Upper lobe of left lung (tissue), 6 donors: ENCODE measurements around the gene PARVB. TPM values are rescaled to one million over a fixed set of nuclear protein-coding genes. Genes with fewer than 3 reads are reported as not detected.

Source experiments
- ATAC-seq, 2 donors: fragments of 200-7000 bp; cut with Tn5 transposase; one replicate each; pipeline ENCODE4 v1.9.1; 2022; ENCODE audit warnings: mild to moderate bottlenecking in 2 of 2, moderate library complexity in 2 of 2; ENCODE audit not compliant: low FRiP score in 2 of 2
- DNase-seq, 2 donors: peaks; one replicate each; pipeline ENCODE4 v3.0.0-alpha.2; 2019 to 2020
- H3K27ac ChIP-seq, 4 donors: fragments of 200-600 bp; sonication (generic); one replicate each; pipeline ENCODE4 v1.5.1; 2016 to 2019
- H3K27me3 ChIP-seq, 4 donors: fragments of 200-600 bp; sonication (generic); one replicate each; pipeline ENCODE4 v1.5.1; 2017 to 2019
- H3K36me3 ChIP-seq, 4 donors: fragments of 200-600 bp; sonication (generic); one replicate each; pipeline ENCODE4 v1.5.1; 2016 to 2019
- H3K4me1 ChIP-seq, 4 donors: fragments of 200-600 bp; sonication (generic); one replicate each; pipeline ENCODE4 v1.5.1; 2018 to 2019
- H3K4me3 ChIP-seq, 4 donors: fragments of 200-600 bp; sonication (generic); one replicate each; pipeline ENCODE4 v1.5.1; 2017 to 2019; ENCODE audit warnings: mild to moderate bottlenecking in 2 of 4, moderate library complexity in 1 of 4
- H3K9me3 ChIP-seq, 4 donors: fragments of 200-600 bp; sonication (generic); one replicate each; pipeline ENCODE4 v1.5.1; 2018 to 2019
- CTCF ChIP-seq, 6 experiments: fragments of 450-650 bp in 4 of 6; fragments of 200-600 bp in 2 of 6; sonication (generic) in 2 of 6; IDR thresholded peaks; one replicate each; pipeline ENCODE4 v1.5.1; 2016 to 2019; ENCODE audit warnings: antibody characterized with exemption in 6 of 6
- EP300 ChIP-seq, 4 donors: sonication (generic); formaldehyde crosslinking; IDR thresholded peaks; one replicate each; pipeline ENCODE4 v1.5.1; 2017; ENCODE audit warnings: antibody characterized with exemption in 4 of 4, control low read depth in 2 of 4
- POLR2A ChIP-seq, 4 donors: fragments of 450-650 bp; IDR thresholded peaks; one replicate each; pipeline ENCODE4 v1.5.1; 2016 to 2017; ENCODE audit warnings: antibody characterized with exemption in 4 of 4, mild to moderate bottlenecking in 2 of 4
- POLR2AphosphoS5 ChIP-seq, 2 donors: sonication (generic); formaldehyde crosslinking; IDR thresholded peaks; one replicate each; pipeline ENCODE4 v1.5.1; 2017; ENCODE audit warnings: antibody characterized with exemption in 2 of 2
- WGBS, 2 donors: methylation state at CpG; one replicate each; pipeline ENCODE4 v1.1.5; 2017 to 2018; 5-methylcytosine and 5-hydroxymethylcytosine counted together
- total RNA-seq, 6 donors: library from RNA; depleted of rRNA in 4 of 6; stranded (reverse); fragments of >200 nt in 4 of 6; gene quantifications; one replicate each; pipeline versions ENCODE4 v1.1.0 to v1.2.1, GENCODE V29; 2016 to 2021
- donor health status: DM: no; HTN: no; CAD: no; lungs with moderate emphysema.
- donor health status: DM: no; HTN: yes; CAD: no; lungs with severe emphysema.

The PARVB gene
- total RNA-seq, 6 donors from 2014 or later, result 14.5 to 56.1 (median 37.0) TPM

- Histone ChIP-seq H3K27ac (no peak overlapping the region), H3K36me3 (peaks cover 0 to 15% (median 0%) of the 10 kb centered on the region in 4 donors), H3K4me3 (no peak overlapping the region), H3K27me3 (no peaks in the 10 kb centered on the region), H3K4me1 (no peaks in the 10 kb centered on the region), H3K9me3 (no peaks in the 10 kb centered on the region)
- 70 to 84% methylated on average over 13 to 17 of the region's 17 CpGs for WGBS, 2 donors
- ATAC-seq (no peak), DNase-seq (no peak)
- no peak for TF ChIP-seq POLR2AphosphoS5 (IDR thresholded peaks at IDR 0.05)
- TF ChIP-seq EP300 (IDR thresholded peaks at IDR 0.05), result no peak
- TF ChIP-seq CTCF (IDR thresholded peaks at IDR 0.05), result no peak
- no peak for TF ChIP-seq POLR2A (IDR thresholded peaks at IDR 0.05)
These were observed 176.9 kb downstream of the PARVB start for GRCh38 chr22:44200855-44201550.

GRCh38 chr22:44201665-44202064 is 177.6 kb downstream of the PARVB start:
- Histone ChIP-seq H3K36me3 (peaks cover 0 to 15% (median 0%) of the 10 kb centered on the region in 4 donors), H3K9me3 (no peaks in the 10 kb centered on the region), H3K27me3 (no peaks in the 10 kb centered on the region), H3K4me3 (no peak overlapping the region), H3K27ac (no peak overlapping the region), H3K4me1 (no peaks in the 10 kb centered on the region)
- ATAC-seq, result no peak
- TF ChIP-seq POLR2A (IDR thresholded peaks at IDR 0.05) (no peak), POLR2AphosphoS5 (IDR thresholded peaks at IDR 0.05) (no peak), CTCF (IDR thresholded peaks at IDR 0.05) (no peak), EP300 (IDR thresholded peaks at IDR 0.05) (no peak)
- 75 to 84% methylated on average over 2 to 12 of the region's 12 CpGs for WGBS, 2 donors
- DNase-seq, result no peak

- 62 to 64% methylated on average over 11 of the region's 11 CpGs for WGBS, 2 donors
- TF ChIP-seq EP300 (IDR thresholded peaks at IDR 0.05), result no peak
- H3K4me3 ChIP-seq, result no peak overlapping the region
- DNase-seq, result no peak
- H3K36me3 ChIP-seq, result peaks cover 0 to 15% (median 0%) of the 10 kb centered on the region in 4 donors
- no peaks in the 10 kb centered on the region for H3K27me3 ChIP-seq
- H3K27ac ChIP-seq, result no peak overlapping the region
- H3K9me3 ChIP-seq, result no peaks in the 10 kb centered on the region
- ATAC-seq, result peak in 1 of 2 donors; percentile 56
- H3K4me1 ChIP-seq, result no peaks in the 10 kb centered on the region
These were observed 178.2 kb downstream of the PARVB start for GRCh38 chr22:44202261-44202789.

GRCh38 chr22:44203203-44203602 is 179.1 kb downstream of the PARVB start:
- no peak for ATAC-seq
- Histone ChIP-seq H3K9me3 (no peaks in the 10 kb centered on the region), H3K4me3 (no peak overlapping the region), H3K27me3 (no peaks in the 10 kb centered on the region), H3K4me1 (no peaks in the 10 kb centered on the region), H3K27ac (no peak overlapping the region), H3K36me3 (peaks cover 0 to 15% (median 0%) of the 10 kb centered on the region in 4 donors)
- no peak for DNase-seq
- 61 to 72% methylated on average over 6 of the region's 6 CpGs for WGBS, 2 donors
- TF ChIP-seq POLR2A (IDR thresholded peaks at IDR 0.05) (no peak), POLR2AphosphoS5 (IDR thresholded peaks at IDR 0.05) (no peak), CTCF (IDR thresholded peaks at IDR 0.05) (no peak), EP300 (IDR thresholded peaks at IDR 0.05) (no peak)

GRCh38 chr22:44204739-44205515 is 180.8 kb downstream of the PARVB start:
- no peaks in the 10 kb centered on the region for H3K4me1 ChIP-seq
- ATAC-seq (no peak), DNase-seq (no peak)
- H3K9me3 ChIP-seq, result peaks cover 0 to 6% (median 1%) of the 10 kb centered on the region in 4 donors
- H3K27me3 ChIP-seq, result no peaks in the 10 kb centered on the region
- H3K4me3 ChIP-seq, result no peak overlapping the region
- no peak overlapping the region for H3K27ac ChIP-seq
- H3K36me3 ChIP-seq, result peaks cover 0 to 9% (median 0%) of the 10 kb centered on the region in 4 donors
- 90 to 93% methylated on average over 6 to 16 of the region's 16 CpGs for WGBS, 2 donors
- TF ChIP-seq CTCF (IDR thresholded peaks at IDR 0.05), result no peak
